ENCODE results near the gene AGAP2. TPM values are rescaled to one million over a fixed set of nuclear protein-coding genes. Genes with fewer than 3 reads are reported as not detected.

AGAP2 gene
- total RNA-seq, 1 donor from 2014 or later = 1.5 TPM

DNA sequence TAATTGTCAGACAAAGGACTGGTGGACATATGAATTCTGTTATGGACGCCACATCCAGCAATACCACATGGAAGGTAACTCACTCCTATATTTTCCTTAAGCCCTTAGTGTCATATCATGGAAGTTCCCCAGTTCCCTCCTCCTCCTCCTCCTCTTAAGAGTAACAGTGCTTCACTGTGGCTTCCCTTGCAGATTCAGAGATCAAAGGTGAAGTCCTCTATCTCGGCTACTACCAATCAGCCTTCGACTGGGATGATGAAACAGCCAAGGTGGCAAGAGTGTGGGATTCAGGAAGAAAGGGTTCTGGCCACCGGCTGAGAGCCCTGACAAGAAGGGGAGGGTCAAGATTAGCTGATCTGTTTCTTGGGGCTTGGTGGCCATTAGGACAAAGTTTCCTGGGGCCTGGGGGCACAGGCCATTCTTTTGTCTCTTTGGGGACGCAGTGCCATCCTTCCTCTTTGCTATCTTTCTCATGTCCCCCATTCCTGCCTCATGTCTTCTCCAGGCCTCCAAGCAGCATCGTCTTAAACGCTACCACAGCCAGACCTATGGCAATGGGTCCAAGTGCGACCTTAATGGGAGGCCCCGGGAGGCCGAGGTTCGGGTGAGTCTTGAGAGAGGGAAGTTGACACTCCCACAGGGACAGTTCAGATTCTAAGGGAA is 42.6 kb downstream of the AGAP2 start:
- no peak for DNase-seq (ENCODE audit: extremely low spot score in 2 of 2)
- intact Hi-C loops (cut with DNase I) = no loop called here
- Histone ChIP-seq H3K27me3 (no peaks in the 10 kb centered on the region), H3K36me3 (peaks cover 0 to 32% of the 10 kb centered on the region in 2 donors), H3K27ac (no peak overlapping the region), H3K9me3 (no peaks in the 10 kb centered on the region), H3K4me1 (peaks cover 18% of the 10 kb centered on the region), H3K4me3 (no peak overlapping the region)
- TF ChIP-seq, protein P1, sequence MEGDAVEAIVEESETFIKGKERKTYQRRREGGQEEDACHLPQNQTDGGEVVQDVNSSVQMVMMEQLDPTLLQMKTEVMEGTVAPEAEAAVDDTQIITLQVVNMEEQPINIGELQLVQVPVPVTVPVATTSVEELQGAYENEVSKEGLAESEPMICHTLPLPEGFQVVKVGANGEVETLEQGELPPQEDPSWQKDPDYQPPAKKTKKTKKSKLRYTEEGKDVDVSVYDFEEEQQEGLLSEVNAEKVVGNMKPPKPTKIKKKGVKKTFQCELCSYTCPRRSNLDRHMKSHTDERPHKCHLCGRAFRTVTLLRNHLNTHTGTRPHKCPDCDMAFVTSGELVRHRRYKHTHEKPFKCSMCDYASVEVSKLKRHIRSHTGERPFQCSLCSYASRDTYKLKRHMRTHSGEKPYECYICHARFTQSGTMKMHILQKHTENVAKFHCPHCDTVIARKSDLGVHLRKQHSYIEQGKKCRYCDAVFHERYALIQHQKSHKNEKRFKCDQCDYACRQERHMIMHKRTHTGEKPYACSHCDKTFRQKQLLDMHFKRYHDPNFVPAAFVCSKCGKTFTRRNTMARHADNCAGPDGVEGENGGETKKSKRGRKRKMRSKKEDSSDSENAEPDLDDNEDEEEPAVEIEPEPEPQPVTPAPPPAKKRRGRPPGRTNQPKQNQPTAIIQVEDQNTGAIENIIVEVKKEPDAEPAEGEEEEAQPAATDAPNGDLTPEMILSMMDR (IDR thresholded peaks at IDR 0.05) = no peak
- TF ChIP-seq POLR2AphosphoS5 (IDR thresholded peaks at IDR 0.05; ENCODE audit: insufficient read depth in 1 of 2, low read depth in 1 of 2) (no peak), POLR2A (IDR thresholded peaks at IDR 0.05) (no peak)

DNA sequence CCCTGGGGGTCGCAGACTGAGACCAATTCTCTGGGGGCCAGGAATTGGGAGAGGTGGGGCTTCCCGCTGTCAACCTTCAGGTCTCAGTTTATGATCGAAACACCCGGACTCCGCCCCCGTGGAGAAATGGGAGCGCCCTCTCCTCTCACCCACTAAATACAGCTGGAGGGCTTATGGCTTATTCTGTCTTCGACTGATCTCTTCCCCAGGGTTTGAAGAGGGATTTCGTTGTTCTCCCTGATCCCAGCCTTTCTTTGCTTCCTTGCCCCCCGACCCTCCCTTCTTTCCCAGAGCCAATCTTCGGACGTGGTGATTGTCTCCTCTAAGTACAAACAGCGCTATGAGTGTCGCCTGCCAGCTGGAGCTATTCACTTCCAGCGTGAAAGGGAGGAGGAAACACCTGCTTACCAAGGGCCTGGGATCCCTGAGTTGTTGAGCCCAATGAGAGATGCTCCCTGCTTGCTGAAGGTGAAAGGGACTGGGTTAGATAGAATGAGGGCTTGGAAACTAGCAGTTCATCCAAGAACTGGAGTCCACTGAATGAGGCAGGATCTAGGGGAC is 44.0 kb downstream of the AGAP2 start:
- Histone ChIP-seq H3K4me1 (peaks cover 18% of the 10 kb centered on the region), H3K27ac (peak overlapping the region; percentile 47), H3K4me3 (peak overlapping the region; percentile 72 to 78), H3K27me3 (no peaks in the 10 kb centered on the region), H3K36me3 (peaks cover 0 to 32% of the 10 kb centered on the region in 2 donors), H3K9me3 (no peaks in the 10 kb centered on the region)
- DNase-seq (ENCODE audit: extremely low spot score in 2 of 2) = no peak
- intact Hi-C loops (cut with DNase I) = no loop called here
- TF ChIP-seq POLR2A (IDR thresholded peaks at IDR 0.05) = no peak
- TF ChIP-seq, protein P1 (IDR thresholded peaks at IDR 0.05) = no peak

DNA sequence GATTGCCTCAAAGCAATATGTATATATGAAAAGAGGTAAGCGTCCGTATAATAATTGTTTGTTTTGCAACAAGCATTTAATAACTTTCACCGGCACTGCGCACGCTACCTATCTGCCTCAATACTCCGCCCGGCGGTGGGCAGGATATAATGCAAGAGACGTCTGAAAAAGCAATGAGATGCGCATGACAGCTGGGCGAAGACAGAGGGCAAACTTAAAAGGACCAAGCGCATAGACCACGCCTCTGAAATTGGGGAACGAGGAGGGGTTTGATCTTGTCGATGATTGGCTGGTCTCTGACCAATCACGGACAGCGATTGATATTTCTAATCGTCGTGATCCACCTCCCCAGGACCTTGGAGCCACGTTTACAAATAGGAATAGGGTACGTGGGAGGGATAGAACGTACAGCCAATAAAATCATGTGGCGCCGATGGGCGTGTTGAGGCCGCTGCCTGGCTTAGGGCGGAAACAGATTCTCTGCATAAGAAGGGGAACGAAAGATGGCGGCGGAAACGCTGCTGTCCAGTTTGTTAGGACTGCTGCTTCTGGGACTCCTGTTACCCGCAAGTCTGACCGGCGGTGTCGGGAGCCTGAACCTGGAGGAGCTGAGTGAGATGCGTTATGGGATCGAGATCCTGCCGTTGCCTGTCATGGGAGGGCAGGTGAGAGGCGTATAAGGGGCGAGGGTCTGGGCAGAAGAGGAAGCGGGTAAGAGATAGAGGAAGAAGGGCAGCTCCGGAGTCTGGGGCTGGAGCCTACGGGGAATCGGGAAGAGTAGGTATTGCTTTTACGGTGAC is 44.7 kb downstream of the AGAP2 start, which contains the start of gene OS9:
Gene OS9, plus strand, starts transcription at position 474 of the 800 bp plus-strand sequence. Its CDS starts 30 bp downstream, at position 504.
- peaks cover 0 to 27% of the 10 kb centered on the region in 2 donors for H3K36me3 ChIP-seq
- no peaks in the 10 kb centered on the region for H3K9me3 ChIP-seq
- H3K4me3 ChIP-seq = peak within 1 kb of the TSS; percentile 72 to 78
- no peaks in the 10 kb centered on the region for H3K27me3 ChIP-seq
- DNase-seq (ENCODE audit: extremely low spot score in 2 of 2) = peak; percentile 99 to 100
- TF ChIP-seq POLR2A (IDR thresholded peaks at IDR 0.05) (peak in 1 of 2 donors; percentile 42), POLR2AphosphoS5 (IDR thresholded peaks at IDR 0.05; ENCODE audit: insufficient read depth in 1 of 2, low read depth in 1 of 2) (peak; percentile 85 to 98)
- TF ChIP-seq, protein P1 (IDR thresholded peaks at IDR 0.05) = peak; percentile 60 to 79 (median 76)
- intact Hi-C loops (cut with DNase I) = no loop called here
- peaks cover 18% of the 10 kb centered on the region for H3K4me1 ChIP-seq
- peak within 1 kb of the TSS; percentile 47 for H3K27ac ChIP-seq

DNA sequence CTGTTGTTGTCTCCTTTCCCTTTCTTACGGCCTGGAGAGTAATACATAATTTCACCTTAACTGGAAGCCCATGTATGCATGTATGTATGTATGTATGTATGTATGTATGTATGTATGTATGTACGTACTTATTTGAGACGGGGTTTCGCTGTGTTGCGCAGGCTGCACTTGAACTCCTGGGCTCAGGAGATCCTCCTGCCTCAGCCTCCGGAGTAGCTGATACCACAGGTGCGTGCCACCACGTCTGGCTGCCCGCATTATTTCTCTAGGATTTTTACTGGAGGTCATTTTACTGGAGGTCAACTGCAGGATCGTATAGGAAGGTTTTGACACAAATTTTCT is 45.3 kb downstream of the AGAP2 start:
- TF ChIP-seq, protein P1 (IDR thresholded peaks at IDR 0.05) = no peak
- TF ChIP-seq POLR2A (IDR thresholded peaks at IDR 0.05) = no peak
- no peak for TF ChIP-seq POLR2AphosphoS5 (IDR thresholded peaks at IDR 0.05; ENCODE audit: insufficient read depth in 1 of 2, low read depth in 1 of 2)
- H3K36me3 ChIP-seq = peaks cover 0 to 24% of the 10 kb centered on the region in 2 donors
- no peaks in the 10 kb centered on the region for H3K27me3 ChIP-seq
- intact Hi-C loops (cut with DNase I) = no loop called here
- no peak overlapping the region for H3K27ac ChIP-seq
- no peaks in the 10 kb centered on the region for H3K9me3 ChIP-seq
- peaks cover 18% of the 10 kb centered on the region for H3K4me1 ChIP-seq
- peak overlapping the region in 1 of 2 donors; percentile 72 for H3K4me3 ChIP-seq
- no peak for DNase-seq (ENCODE audit: extremely low spot score in 2 of 2)

All from vagina (tissue), 2 donors.